A673 (cell line): ENCODE data around the gene PROKR1. TPM values are rescaled to one million over a fixed set of nuclear protein-coding genes. Genes with fewer than 3 reads are reported as not detected.
"Not testable (repeated sequence)": the region's sequence is repeated elsewhere in the genome, so short reads cannot be mapped to it uniquely, and the experiment has no call there.

Experiments used
- BruUV-seq: library from RNA; stranded (reverse); fragments of 400-500 nt; replicated peaks from 2 replicates; lab custom pipeline; 2021; lab: Mats Ljungman, UMichigan
- CTCF ChIA-PET: fragments of 300-600 bp; sonication (Branson Sonifier 250); formaldehyde crosslinking; loops from one replicate; lab custom pipeline; 2022; ENCODE audit warnings: antibody characterized with exemption; lab: Charles Lee
- POLR2A ChIA-PET: fragments of 300-600 bp; sonication (Branson Sonifier 250); formaldehyde crosslinking; loops from one replicate; lab custom pipeline; 2022; ENCODE audit warnings: antibody characterized with exemption; ENCODE audit not compliant: low non-redundant PET; lab: Charles Lee
- DNase-seq: peaks from one replicate; pipeline ENCODE4 v3.0.0-alpha.2; 2015; ENCODE audit warnings: low spot score
- H3K27ac ChIP-seq: fragments of 200-600 bp; sonication (generic); 2 replicates; pipeline ENCODE4 v1.5.1; 2016; ENCODE audit warnings: mixed run types, low read depth, mild to moderate bottlenecking, mixed read lengths, antibody characterized with exemption, low read length; ENCODE audit not compliant: poor library complexity, severe bottlenecking
- H3K27me3 ChIP-seq: fragments of 200-600 bp; sonication (generic); replicated peaks from 2 replicates; pipeline ENCODE4 v1.6.1; 2017; ENCODE audit warnings: mixed run types, low read depth, mild to moderate bottlenecking, mixed read lengths, antibody characterized with exemption, low read length; ENCODE audit not compliant: insufficient read depth, poor library complexity
- H3K36me3 ChIP-seq: fragments of 200-600 bp; sonication (generic); 2 replicates; pipeline ENCODE4 v1.6.1; 2016; ENCODE audit warnings: mixed run types, mild to moderate bottlenecking, mixed read lengths, antibody characterized with exemption, low read length; ENCODE audit not compliant: insufficient read depth, poor library complexity, severe bottlenecking
- H3K4me1 ChIP-seq: fragments of 200-600 bp; sonication (generic); 2 replicates; pipeline ENCODE4 v1.6.1; 2017; ENCODE audit warnings: mixed run types, mild to moderate bottlenecking, mixed read lengths, antibody characterized with exemption, low read length; ENCODE audit not compliant: insufficient read depth, poor library complexity, severe bottlenecking
- H3K4me3 ChIP-seq: fragments of 200-600 bp; sonication (generic); 2 replicates; pipeline ENCODE4 v1.5.1; 2016; ENCODE audit warnings: low read depth, mixed run types, mild to moderate bottlenecking, mixed read lengths, low read length; ENCODE audit not compliant: poor library complexity, severe bottlenecking
- H3K9me3 ChIP-seq: fragments of 200-600 bp; sonication (generic); 2 replicates; pipeline ENCODE4 v1.6.1; 2016; ENCODE audit warnings: mixed run types, low read depth, mild to moderate bottlenecking, mixed read lengths, antibody characterized with exemption, low read length; ENCODE audit not compliant: poor library complexity, severe bottlenecking
- EZH2 ChIP-seq: fragments of 200-600 bp; sonication (generic); IDR thresholded peaks from 2 replicates; pipeline ENCODE4 v1.6.1; 2017; ENCODE audit warnings: borderline replicate concordance, low read depth, mild to moderate bottlenecking, mixed read lengths, antibody characterized with exemption, low read length; ENCODE audit not compliant: poor library complexity, severe bottlenecking
- intact Hi-C: fragments of 100-400 bp; cut with micrococcal nuclease; formaldehyde crosslinking; loops from one replicate; pipeline ENCODE4 v1.10.0; 2022; ENCODE audit not compliant: unreplicated experiment
- total RNA-seq: library from RNA; stranded (reverse); gene quantifications from 2 replicates; pipeline ENCODE4 v1.2.3, GENCODE V29; 2021
- TF ChIP-seq, protein P1 (sequence below): fragments of 300-800, 200-600 bp; sonication (generic); conservative IDR thresholded peaks from 2 replicates; pipeline ENCODE4 v1.5.1; 2017; ENCODE audit warnings: low read depth, mild to moderate bottlenecking, antibody characterized with exemption, low read length, moderate library complexity, mixed read lengths

PROKR1 gene
- total RNA-seq, 1 experiment from 2014 or later, result 15.7 TPM

- DNase-seq, H3K36me3 ChIP-seq, BruUV-seq, POLR2A ChIA-PET, H3K27ac ChIP-seq, CTCF ChIA-PET, H3K4me3 ChIP-seq, H3K27me3 ChIP-seq, intact Hi-C loops, H3K4me1 ChIP-seq: not testable (repeated sequence)
- peaks cover 16% of the 10 kb centered on the region for H3K9me3 ChIP-seq
Measured at GRCh38 chr2:68600495-68600894, 42.9 kb upstream of the PROKR1 start.

DNA sequence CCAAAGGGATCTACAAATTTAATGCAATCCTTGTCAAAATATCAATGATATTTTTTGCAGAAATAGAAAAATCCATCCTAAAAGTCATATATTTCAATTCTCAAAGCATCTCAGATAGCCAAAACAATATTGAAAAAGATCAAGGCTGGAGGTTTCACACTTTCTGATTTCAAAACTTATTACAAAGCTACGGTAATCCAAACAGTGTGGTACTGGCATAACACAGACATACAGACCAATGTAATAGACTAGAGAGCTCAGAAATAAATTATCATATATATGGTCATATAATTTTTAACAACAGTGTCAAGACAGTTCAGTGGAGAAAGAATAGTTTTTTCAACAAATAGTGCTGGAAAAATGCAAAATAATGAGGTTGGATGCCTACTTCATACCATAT is 40.3 kb upstream of the PROKR1 start:
- H3K9me3 ChIP-seq, result peaks cover 16% of the 10 kb centered on the region
- no peak for DNase-seq
- ChIA-PET CTCF (no interaction called here), POLR2A (no interaction called here)
- H3K4me3 ChIP-seq, result no peak overlapping the region
- H3K36me3 ChIP-seq, result no peaks in the 10 kb centered on the region
- H3K27me3 ChIP-seq, result no peaks in the 10 kb centered on the region
- no TSS peak for BruUV-seq
- intact Hi-C loops, result no loop called here
- H3K4me1 ChIP-seq, result peaks cover 4% of the 10 kb centered on the region
- TF ChIP-seq EZH2, result no peak
- TF ChIP-seq, protein P1, sequence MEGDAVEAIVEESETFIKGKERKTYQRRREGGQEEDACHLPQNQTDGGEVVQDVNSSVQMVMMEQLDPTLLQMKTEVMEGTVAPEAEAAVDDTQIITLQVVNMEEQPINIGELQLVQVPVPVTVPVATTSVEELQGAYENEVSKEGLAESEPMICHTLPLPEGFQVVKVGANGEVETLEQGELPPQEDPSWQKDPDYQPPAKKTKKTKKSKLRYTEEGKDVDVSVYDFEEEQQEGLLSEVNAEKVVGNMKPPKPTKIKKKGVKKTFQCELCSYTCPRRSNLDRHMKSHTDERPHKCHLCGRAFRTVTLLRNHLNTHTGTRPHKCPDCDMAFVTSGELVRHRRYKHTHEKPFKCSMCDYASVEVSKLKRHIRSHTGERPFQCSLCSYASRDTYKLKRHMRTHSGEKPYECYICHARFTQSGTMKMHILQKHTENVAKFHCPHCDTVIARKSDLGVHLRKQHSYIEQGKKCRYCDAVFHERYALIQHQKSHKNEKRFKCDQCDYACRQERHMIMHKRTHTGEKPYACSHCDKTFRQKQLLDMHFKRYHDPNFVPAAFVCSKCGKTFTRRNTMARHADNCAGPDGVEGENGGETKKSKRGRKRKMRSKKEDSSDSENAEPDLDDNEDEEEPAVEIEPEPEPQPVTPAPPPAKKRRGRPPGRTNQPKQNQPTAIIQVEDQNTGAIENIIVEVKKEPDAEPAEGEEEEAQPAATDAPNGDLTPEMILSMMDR, result no peak
- H3K27ac ChIP-seq, result no peak overlapping the region

- no TSS peak for BruUV-seq
- peaks cover 16% of the 10 kb centered on the region for H3K9me3 ChIP-seq
- no peak overlapping the region for H3K27ac ChIP-seq
- peak; percentile 42 for DNase-seq
- H3K4me3 ChIP-seq, result no peak overlapping the region
- H3K36me3 ChIP-seq, result no peaks in the 10 kb centered on the region
- no peaks in the 10 kb centered on the region for H3K27me3 ChIP-seq
- ChIA-PET POLR2A (interaction anchor here (0.5 kb wide), 1 partner anchor 18 kb away, joined by 3 read pairs; no protein-coding TSS in a partner anchor), CTCF (interaction anchor here (1.2 kb wide), 1 partner anchor 9 kb away, joined by 3 read pairs; no protein-coding TSS in a partner anchor)
- intact Hi-C loops, result no loop called here
- TF ChIP-seq, protein P1, result no peak
- no peak for TF ChIP-seq EZH2
- peaks cover 4% of the 10 kb centered on the region for H3K4me1 ChIP-seq
Measured at GRCh38 chr2:68604077-68604476, 39.3 kb upstream of the PROKR1 start.

DNA sequence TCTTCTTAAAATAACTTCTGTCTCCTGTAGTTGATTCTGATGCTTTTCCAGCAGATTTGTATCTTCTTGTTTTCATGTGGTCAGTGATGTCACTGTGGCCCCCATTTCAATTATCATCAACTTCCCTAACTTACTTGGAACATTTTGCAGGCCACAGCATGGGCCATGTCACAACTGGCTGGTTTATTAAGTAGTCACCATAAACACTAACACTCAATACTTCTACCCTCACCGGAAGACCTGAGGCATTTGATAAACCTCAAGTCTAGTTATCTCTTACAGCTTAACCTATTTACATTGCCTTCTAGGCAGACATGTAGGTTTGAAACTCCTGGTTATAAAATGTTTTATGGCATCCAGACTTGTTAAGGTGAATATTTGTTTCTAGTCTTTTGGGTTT is 37.4 kb upstream of the PROKR1 start:
- no peak for DNase-seq
- POLR2A ChIA-PET, result no interaction called here
- CTCF ChIA-PET, result no interaction called here
- H3K36me3 ChIP-seq, result no peaks in the 10 kb centered on the region
- peaks cover 25% of the 10 kb centered on the region for H3K9me3 ChIP-seq
- TF ChIP-seq, protein P1, result no peak
- no peak for TF ChIP-seq EZH2
- no peak overlapping the region for H3K4me3 ChIP-seq
- peaks cover 4% of the 10 kb centered on the region for H3K4me1 ChIP-seq
- intact Hi-C loops, result no loop called here
- no TSS peak for BruUV-seq
- no peaks in the 10 kb centered on the region for H3K27me3 ChIP-seq
- no peak overlapping the region for H3K27ac ChIP-seq
